HG03354 (cell line): ENCODE results near the gene C20orf202.

ENCODE experiments used
- ATAC-seq: cut with Tn5 transposase; IDR thresholded peaks from one replicate; pipeline ENCODE4 v1.9.1; 2021; ENCODE audit warnings: mild to moderate bottlenecking; ENCODE audit not compliant: unreplicated experiment, poor library complexity, severe bottlenecking

Gene C20orf202

DNA sequence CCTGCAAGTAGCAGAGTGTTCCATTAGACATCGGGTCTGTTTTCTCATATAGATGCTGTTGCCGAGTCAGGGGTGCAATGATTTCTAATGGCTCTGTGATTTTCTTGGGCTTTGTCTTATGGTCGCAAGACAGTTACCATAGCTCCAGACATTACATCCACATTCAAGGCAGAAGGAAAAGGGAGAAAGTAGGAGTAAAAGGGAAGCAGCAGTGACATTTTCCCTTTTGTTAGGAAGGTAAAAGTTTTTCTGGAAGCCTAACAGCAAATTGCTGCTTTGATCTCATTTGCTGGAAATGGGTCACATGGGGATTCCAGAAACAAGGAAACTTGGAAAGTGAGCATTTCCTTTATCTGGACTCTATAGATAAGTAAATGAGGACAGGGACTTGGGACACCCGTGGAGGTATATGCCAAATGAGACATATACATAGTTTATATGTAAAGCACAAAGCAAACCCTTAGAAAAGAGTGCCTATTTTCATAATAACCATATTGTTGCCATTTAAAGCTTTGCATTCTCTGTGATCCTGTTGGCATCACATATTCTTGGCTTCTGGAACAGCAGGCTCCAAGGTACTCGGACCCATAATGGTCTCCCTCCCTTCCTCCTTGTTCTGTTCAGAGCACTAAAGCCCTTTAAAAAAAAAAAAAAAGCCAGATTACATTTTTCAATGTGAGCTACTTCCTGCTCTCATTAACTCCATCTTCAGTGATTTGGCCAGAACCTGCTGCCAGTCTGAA is at the start of gene C20orf202:
C20orf202 (plus strand) TSS at position 693 of the 743 bp plus-strand sequence. CDS start 132 bp downstream, outside the sequence.
- ATAC-seq = no peak

DNA sequence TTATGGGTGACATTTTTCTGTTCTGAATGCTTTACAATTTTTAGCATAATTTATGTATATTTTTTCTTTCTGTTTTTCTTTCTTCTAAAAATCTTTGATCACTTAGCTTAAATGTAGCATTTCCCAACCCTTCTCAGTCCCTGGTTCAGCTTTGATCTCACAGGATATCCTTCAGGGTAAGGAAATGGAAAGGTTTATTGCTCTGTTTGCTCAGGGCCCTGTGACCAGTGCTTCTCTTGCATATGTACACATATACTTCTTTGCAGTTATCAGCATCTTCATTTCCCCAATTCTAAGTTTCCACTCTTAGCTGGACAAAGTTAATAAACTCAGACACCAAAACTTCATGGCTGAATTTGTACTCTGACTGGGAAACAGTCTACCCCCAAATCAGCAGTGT is 49.0 kb upstream of the C20orf202 start:
- ATAC-seq = no peak

DNA sequence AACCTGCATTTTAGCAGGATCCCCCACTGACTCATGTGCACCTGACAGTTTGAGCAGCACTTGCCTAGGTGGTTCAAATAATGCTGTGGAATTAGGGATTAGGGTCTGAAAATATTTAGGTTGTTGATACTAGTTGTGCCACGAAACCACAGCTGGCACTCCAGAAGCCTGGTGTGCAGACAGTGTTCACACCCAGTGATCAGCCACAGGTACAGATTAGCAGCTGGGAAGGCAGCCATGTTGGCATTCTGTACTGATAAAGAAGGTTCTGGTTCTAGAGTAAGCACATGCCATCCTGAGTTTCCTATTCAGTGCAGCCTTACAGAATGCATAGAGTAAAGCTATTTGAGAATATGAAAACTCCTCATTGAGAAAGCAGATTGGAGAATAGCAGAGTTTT is 48.6 kb upstream of the C20orf202 start:
- no peak for ATAC-seq

DNA sequence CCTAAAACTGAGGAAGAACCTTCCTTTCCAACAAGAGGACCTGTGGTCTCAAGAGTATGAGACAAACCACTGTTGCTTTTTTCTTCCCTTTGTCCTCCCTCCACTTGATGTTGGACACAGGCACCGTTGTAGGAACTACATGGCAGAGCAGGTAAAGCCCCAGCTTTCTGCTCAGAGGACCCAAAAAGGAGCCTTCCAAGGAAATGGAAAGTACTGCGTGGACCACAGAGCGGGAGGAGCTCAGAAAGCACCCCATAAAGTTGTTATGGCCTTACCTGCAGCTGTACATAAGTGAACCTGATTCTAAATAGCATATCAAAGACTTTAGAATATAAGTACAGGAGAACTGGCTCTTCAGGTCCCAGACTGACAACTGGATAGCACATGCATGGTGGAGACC is 47.9 kb upstream of the C20orf202 start:
- no peak for ATAC-seq

DNA sequence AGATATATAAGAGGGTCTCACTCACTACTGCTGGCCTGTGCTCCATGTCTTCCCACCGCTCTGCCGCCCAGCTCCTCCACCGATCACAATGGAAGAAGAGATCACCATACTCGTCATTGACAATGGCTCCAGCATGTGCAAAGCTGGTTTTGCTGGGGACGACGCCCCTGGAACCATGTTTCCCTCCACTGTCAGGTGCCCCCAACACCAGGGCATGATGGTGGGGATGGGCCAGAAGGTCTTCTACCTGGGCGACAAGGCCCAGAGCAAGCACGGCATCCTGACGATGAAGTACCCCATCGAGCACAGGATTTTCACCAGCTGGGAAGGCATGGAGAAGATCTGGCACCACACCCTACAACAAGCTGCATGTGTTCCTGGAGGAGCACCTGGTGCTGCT is 42.8 kb upstream of the C20orf202 start:
- ATAC-seq = no peak

DNA sequence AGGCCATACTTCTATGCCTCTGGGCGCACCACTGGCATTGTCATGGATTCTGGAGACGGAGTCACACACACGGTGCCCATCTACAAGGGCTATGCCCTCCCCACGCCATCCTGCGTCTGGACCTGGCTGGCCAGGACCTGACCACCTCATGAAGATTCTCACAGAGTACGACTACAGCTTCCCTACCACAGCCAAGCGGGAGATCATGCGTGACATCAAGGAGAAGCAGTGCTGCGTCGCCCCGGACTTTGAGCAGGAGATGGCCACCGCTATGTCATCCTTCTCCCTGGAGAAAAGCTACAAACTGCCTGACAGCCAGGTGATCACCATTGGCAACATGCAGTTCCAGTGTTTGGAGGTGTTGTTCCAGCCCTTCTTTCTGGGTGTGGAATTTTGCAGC is 42.3 kb upstream of the C20orf202 start:
- ATAC-seq = no peak

DNA sequence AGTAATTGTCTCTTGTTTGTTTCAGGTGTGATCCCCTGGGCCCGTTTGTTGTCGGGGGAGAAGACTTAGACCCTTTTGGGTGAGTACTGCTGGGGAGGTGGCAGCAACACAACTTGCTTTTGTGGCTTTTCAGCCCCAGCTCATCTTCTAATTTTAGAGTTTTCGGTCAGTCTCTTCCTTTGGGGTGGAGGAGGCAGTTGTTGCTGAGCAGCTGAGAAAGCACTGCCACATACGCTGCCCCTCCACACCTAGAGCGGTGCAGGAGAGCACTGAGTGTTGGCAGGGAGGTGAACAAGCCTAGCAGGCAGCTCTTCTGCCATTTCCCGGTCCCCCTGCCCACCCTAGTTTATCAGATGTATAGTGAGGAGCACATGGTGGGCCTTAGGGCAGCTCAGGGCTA is 40.1 kb upstream of the C20orf202 start:
- no peak for ATAC-seq

DNA sequence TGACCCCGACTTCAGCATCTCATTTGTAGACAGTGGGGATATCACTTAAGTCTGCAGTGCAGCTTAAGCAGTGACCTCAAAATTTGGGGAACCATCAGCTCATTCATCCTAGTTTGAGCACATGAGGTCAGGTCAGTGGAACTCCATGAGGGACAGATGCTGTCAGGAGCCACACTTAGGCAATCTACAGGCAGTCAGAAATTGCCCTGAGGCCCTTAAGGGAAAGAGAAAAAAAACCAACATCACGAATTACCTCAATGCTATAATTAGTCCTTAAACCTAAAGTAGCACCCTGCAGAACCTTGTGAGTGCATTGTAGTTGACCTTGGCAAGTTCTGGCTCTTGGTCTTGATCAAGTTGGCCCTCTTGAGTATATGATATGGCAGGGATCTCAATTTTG is 39.6 kb upstream of the C20orf202 start:
- no peak for ATAC-seq

DNA sequence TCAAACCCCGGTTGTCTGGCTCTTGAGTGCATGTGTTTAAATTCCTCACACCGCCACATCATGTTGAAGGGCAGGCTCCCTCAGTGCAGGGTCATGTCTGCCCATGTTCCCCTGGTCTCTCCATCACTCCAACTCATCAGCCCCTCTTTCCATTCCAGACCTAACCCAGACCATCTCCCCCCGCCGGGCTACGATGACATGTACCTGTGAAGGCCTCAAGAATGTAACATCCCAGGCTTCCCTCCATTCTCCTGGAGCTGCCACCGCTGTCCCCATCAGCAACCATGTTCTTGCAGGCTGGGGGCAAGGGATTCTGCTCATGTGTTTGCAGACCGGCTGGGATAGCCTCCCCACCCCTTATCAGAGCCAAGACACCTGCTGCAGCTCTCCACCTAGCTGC is 38.4 kb upstream of the C20orf202 start:
- ATAC-seq = no peak

DNA sequence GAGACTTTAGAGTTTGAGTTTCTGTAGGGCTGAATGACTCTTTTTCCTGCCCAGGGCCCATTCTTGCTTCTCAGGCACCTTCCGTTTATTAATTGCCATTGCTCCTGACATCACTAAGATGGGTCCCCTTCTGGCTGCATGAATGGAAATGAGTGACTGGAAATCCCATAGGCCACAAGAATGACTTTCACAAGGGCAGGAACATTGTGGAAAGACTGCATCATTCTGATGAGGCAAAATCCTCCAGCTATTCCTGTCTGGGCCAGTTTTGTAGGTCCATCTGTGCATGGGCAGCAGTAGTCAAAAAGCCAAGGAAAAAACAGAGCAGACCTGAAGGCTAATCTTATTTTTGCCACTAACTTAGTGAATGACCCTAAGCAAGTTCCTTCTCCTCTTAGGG is 37.7 kb upstream of the C20orf202 start:
- ATAC-seq = no peak

DNA sequence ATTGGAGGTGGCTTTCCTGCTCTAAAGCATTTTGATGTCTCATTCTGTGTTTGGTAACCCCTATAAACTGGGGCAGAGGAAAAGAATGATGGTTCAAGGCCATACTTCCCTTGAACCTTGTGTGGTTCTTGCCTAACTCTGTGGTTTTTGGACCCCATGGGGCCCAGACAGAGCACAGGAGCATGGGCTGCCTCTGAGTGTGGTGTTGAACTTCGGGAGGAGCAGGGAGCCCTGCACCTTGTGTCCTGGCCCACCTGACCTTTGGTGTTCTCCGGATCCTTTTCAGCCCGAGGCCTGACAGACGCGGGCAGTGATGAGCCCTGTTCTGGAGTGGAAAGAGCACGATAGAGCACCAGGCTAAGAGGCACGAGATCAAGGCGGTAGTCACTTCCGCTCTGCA is 37.3 kb upstream of the C20orf202 start:
- no peak for ATAC-seq

DNA sequence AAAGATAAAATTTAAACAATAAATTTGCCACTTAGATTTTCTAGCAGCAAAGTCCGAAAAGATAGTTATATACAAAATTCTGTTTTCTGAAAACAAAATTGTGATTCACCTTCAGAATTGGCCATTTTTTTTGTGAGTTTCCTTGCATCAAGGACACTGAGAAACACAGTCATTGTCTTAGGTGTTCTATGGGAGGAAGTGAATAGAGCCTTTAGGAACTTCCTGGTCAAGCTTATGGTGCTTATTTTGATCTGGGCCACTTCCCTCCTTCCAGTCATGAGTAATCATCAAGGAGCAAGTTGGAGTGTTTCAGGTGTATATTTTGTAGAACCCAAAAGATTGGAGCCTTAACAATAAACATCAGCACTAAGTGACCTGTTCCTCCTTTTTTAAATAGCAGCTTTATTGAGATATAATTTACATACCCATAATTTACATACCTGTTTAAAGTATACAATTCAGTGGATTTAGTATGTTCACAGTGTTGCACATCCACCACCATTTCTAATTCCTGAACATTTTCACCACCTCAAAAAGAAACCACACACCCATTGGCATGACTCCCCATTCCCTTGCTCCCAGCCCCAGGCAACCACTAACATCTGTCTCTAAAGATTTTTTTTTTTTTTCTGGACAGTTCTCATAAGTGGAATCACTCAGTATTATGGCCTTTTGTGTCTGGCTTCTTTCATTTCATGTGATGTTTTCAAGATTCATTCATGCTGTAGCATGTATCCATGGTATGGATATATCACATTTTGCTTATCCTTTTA is 36.1 kb upstream of the C20orf202 start:
- no peak for ATAC-seq

DNA sequence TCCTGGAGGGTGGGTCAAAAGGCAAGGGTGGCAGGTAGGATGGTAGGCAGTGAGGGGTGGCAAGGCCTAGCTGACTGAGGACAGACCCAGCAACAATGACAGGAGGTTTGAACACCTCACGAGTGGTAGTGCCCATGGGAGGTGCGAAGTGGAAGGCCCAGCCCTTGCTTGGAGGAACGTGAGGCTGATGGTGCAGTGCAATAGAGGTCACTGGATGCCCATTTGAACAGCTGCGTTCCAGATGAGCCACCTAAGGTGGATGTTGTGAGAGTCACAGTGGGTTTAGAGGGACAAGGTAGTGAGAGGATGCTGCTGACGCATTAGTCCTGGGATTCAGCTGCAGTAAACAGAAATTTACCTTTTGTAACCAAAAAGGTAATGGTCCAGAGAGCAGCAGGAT is 34.0 kb upstream of the C20orf202 start:
- no peak for ATAC-seq

DNA sequence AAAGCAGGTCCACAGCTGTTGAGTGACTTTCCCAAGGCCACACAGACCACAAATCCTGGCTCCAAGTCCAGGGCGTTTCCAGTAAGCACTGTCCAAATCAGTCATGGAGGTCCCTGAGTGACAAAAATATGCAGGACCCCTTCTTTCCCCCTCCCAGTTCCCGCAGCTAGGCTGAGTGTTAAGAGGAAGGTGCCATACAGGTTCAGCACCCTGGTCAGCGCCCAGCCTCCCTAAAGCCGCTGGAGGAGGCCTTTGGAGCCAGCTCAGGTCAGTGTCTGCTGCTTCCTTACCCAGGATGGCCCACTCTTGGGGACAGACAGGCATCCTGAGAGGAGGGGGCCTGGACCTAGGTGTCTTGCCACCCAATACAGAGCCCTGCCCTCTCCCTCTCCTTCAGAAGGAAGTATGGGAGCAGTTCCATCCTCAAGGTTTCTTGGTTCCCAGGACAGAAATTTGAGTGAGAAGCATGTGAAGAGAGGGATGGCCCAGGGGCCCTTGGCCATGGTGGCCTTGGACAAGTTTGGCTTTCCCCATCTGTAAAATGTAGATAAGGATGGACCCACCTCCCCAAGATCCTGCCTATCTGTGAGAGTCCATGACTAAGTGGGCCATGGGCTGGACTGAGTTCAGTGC is 31.7 kb upstream of the C20orf202 start:
- no peak for ATAC-seq

DNA sequence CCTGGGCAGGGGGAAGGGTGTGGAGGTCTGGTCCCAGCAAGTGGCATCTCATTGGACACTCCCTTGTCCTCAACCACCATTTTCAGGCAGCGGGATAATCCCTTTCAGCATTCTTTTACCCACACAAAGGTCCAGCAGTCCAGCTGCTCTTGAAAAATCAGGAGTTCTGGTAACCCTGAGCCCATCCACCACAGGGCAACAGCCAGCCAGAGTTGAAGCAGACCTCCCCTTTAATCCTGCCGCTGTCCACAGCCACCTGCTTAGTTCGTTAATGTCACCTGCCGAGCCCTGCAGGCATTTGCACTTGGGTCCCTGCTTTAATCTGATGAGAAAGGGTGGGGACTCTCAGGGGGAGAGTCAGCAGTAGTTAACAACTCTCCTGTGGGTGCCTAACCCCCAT is 29.6 kb upstream of the C20orf202 start:
- ATAC-seq = no peak

DNA sequence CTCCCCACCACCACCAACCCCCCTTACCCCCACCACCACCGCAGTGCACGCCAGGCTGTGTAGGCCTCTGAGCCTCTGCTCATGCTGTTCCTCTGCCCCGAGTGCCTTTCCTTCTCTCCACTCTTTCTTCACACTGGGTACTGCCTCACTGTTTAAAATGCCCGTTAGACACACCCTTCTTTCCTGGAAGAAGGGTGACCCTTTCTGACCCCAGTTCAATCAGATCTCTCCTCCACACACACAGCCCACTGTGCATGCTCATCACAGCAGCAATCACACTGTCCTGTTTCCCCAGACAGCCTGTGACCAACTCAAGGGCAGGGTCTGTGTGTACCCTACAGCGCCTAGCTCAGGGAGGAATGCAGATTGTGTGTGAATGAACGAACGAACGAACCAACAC is 28.5 kb upstream of the C20orf202 start:
- no peak for ATAC-seq

DNA sequence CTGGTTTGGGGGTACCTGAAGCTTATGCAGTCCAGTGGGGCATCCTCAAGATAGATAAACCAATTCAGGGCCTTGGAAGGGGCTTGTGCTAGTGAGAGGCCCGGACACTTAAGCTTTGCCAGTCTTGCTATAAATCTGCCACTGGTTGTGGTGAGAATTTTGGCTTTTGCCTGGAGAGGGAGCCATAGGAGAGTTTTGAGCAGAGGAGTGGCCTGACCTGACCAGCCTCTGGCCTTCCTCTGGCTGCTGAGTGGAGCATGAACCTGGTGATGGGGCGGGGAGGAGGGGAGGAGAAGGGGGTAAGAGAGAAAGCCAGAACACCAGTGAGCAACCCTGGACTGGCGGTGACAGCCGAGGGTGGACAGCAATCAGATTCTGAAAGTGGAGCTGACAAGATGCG is 25.6 kb upstream of the C20orf202 start:
- ATAC-seq = no peak

DNA sequence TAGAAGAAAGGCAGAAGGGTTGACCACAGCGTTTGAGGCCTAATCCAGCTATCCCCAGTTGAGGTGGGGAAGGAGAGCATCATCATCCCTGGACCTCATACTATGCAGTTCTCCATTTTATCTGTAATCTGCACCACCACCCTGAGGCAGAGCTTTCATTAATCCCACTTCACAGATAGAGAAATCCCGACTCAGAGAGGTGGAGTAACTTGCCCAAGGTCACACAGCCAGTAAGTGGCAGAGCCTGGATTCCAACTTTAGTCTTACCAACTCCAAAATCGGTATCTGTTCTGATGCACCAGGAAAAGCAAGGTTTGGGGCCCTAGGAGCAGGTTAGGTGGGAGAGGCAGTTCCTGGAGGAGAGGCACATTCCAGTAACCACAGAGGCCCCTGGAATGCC is 25.2 kb upstream of the C20orf202 start:
- no peak for ATAC-seq

DNA sequence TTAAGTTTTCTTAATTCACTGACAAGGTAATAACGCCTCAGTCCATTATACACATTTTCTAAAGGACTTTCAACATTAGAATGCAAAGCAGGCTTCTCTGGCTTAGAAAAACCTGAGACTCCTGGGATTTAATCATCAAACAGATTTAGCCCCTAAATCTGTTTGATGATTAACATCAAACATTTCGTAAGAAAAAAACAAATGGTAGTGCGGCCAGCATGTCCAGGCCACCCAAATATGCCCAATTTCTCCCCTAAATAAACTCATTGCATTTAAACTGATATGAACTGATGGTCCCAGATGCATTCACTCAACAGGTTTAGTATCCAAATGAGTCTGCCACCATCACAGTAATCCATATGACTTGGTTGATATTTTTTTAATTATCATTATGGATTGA is 24.6 kb upstream of the C20orf202 start:
- ATAC-seq = no peak

DNA sequence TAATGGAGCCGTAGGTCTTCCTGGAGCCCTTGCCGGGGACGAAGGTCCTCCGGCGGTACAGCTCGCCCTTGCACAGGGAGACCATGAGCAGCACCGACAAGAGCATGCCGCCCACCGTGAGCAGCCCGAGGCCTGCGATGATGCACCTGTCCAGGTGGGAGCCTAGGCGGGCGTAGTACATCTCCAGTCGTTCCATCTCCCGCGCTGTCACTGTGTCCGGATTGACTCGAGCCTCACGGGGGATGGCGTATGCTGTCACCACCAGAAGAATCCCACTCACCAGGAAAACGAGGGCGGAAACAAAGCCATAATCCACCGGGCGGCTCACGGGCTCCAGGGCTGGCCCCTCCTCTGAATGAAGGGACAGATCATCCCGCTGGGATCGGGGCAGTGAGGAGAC is 22.3 kb upstream of the C20orf202 start:
- ATAC-seq = no peak

DNA sequence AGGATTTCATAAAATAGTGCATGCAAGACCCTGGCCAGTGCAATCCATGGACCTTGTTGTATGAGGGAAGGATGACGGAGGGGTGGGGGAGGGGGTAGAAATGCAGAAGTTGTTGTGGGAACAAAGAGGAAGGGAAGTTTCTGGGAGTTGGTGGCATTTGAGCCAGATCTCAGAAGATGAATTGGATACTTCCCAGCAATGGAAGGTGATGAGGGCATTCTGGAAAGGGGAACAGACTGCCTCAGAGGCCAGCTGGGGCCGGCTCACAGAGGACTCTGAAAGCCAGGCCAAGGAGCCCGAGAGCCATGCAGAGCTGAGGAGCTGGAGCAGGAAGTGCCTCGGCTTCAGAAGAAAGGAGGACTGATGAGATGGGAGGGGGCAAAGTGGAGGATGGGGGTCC is 21.1 kb upstream of the C20orf202 start:
- no peak for ATAC-seq
